AG09309 (cell line): ENCODE measurements around the gene SPATA3.

Experiments used
- DNase-seq: peaks from one replicate; pipeline ENCODE4 v3.0.0-alpha.2; 2010; ENCODE audit warnings: low read depth
- H3K4me3 ChIP-seq: 2 replicates; pipeline ENCODE4 v1.5.1; 2011; ENCODE audit warnings: mild to moderate bottlenecking, low read depth, low read length, moderate library complexity; ENCODE audit not compliant: control insufficient read depth
- TF ChIP-seq, protein P1 (sequence below): IDR thresholded peaks from 2 replicates; pipeline ENCODE4 v1.5.1; 2011; ENCODE audit warnings: mild to moderate bottlenecking, low read depth, low read length, inconsistent platforms; ENCODE audit not compliant: insufficient read depth, control insufficient read depth; ENCODE audit errors: missing control alignments

Gene SPATA3

DNA sequence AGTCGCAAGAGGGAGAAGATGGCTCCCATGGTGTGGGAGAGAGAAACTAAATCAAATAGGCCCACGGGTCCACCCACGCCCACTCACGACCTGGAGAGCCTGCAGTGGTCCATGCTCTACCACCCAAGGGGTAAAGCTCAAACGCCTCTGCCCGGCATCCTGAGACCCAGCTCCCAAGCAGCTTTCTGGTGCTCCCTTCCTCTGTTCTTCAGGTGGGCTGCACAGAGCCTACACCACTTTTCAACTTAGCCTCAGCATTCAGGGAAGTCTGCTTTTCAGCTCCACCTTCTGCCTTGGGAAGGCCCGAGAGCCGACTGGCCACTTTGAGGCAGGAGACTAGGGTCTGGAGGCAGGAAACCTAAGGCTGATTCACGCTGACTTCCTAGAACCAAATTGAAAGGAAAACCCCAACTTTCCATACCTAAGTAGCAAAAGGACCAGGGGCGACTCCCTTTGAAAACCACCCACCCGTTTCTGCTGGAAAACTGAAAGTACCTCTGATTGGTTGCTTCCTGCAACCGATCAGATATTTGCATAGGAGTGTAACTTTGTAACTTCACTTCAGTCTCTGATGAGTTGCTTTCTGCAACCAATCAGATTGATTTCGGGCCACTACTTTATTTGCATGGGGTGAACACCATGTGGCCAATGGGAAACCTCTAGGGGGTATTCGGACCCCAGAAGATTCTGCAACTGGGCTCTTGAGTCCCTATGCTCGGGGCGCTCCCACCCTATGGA, 26.8 kb upstream of the SPATA3 start:
- H3K4me3 ChIP-seq: no peak overlapping the region
- no peak for DNase-seq
- TF ChIP-seq, protein P1, sequence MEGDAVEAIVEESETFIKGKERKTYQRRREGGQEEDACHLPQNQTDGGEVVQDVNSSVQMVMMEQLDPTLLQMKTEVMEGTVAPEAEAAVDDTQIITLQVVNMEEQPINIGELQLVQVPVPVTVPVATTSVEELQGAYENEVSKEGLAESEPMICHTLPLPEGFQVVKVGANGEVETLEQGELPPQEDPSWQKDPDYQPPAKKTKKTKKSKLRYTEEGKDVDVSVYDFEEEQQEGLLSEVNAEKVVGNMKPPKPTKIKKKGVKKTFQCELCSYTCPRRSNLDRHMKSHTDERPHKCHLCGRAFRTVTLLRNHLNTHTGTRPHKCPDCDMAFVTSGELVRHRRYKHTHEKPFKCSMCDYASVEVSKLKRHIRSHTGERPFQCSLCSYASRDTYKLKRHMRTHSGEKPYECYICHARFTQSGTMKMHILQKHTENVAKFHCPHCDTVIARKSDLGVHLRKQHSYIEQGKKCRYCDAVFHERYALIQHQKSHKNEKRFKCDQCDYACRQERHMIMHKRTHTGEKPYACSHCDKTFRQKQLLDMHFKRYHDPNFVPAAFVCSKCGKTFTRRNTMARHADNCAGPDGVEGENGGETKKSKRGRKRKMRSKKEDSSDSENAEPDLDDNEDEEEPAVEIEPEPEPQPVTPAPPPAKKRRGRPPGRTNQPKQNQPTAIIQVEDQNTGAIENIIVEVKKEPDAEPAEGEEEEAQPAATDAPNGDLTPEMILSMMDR: no peak

GRCh38 chr2:230969659-230970015, 26.3 kb upstream of the SPATA3 start:
- no peak for DNase-seq
- H3K4me3 ChIP-seq: no peak overlapping the region
- TF ChIP-seq, protein P1: no peak

DNA sequence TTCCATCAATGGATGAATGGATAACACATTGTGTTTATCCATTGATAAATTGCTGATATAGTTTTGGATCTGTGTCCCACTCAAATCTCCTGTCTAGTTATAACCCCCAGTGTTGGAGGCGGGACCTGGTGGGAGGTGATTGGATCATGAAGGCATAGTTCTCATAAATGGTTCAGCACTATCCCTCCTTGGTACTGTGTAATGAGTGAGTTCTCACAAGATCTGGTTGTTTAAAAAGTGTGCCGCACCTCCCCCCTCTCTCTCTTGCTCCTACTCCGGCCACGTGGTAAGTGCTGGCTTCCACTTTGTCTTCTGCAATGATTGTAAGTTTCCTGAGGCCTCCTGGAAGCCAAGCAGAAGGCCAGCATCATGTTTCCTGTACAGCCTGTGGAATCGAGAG, 23.9 kb upstream of the SPATA3 start:
- H3K4me3 ChIP-seq: no peak overlapping the region
- TF ChIP-seq, protein P1: no peak
- DNase-seq: no peak

DNA sequence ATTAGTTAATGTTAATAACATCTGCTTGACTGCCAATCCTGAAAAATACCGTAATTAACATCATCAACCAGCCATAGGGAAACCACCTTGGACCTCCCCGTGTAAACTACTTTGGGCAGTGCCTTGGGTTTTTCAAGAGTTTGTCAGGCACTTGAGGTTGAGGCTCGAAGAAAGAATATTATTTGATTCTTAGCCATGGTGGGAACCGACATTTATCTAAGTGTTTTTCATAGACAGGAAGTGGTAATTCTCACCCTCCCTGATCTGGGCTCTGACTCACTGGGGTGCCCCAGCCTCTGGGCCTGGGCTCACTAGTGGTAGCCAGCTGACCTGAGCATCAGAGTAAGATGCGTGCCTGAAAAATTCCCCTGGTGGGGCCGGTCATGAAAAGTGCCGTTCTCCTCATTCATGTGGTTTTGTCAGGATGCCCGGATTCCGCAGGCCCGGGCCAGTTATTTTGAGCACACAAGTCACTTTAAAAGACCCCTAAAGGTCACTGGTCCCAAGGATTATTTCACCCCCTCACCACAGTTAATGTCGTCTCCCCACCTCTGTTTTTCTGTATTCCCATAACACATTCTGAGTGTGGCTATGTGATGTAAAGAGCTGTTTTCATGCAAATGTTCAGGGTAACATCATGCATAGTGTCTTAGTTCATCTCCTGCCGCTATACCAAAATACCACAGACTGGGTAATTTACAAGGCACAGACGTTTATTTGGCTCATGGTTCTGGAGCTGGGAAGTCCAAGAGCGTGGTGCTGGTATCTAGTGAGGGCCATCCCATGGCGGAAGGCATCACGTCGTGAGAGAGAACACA, 21.6 kb upstream of the SPATA3 start:
- TF ChIP-seq, protein P1: no peak
- DNase-seq: peak; percentile 40
- no peak overlapping the region for H3K4me3 ChIP-seq

GRCh38 chr2:230975927-230976326, 20.0 kb upstream of the SPATA3 start:
- no peak for DNase-seq
- TF ChIP-seq, protein P1: no peak
- H3K4me3 ChIP-seq: no peak overlapping the region

GRCh38 chr2:230976671-230977171, 19.2 kb upstream of the SPATA3 start:
- no peak for DNase-seq
- no peak overlapping the region for H3K4me3 ChIP-seq
- TF ChIP-seq, protein P1: no peak
